ENCODE measurements around the gene ABCA2.
A peak's percentile ranks its signal among the peaks of the same experiment; 100 is the strongest.
"Not testable (repeated sequence)": the region's sequence is repeated elsewhere in the genome, so short reads cannot be mapped to it uniquely, and the experiment has no call there.

ABCA2 gene

DNA sequence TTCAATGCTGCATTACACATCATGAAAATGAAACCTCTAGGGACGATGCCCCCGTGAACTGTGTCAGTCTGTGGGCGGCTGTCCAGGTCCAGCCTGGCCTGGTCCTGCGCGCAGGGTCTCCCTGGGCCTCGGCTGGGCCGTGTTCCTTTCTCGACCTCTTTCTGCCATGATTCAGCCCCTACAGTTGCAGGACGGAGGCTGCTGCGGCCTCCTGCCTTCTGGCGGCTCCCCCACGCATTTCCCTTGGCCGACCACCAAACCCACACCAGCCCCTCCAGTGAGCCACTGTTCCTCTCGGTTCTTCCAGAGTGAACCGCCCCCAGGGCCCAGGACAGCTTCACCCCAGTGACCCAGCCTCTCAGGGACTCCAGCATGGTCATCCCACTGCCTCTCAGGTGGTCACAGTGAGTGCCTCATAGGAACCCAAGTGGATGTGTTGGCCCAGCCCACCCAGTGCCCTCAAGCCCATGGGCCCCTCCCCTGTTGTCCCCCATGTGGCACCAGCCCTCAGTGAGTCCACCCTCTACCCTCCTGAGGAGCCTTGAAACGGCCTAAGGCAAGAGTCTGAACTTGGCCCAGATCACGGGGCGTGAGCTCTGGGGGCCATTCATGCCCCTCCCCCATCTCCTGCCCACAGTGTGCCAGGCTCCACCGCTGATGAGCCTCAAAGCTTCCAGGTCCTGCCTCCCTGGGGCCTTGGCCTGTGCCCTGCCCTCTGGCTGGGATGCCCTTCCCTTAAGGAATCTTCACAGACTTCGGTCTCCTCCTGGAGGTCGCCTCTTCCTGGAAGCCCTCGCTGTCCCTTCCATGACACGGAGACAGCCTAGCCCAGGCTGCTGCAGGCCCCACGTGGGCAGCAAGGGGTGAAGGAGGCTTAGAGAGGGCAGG lies 21.7 kb downstream of the ABCA2 start:
- TF ChIP-seq, protein P1, sequence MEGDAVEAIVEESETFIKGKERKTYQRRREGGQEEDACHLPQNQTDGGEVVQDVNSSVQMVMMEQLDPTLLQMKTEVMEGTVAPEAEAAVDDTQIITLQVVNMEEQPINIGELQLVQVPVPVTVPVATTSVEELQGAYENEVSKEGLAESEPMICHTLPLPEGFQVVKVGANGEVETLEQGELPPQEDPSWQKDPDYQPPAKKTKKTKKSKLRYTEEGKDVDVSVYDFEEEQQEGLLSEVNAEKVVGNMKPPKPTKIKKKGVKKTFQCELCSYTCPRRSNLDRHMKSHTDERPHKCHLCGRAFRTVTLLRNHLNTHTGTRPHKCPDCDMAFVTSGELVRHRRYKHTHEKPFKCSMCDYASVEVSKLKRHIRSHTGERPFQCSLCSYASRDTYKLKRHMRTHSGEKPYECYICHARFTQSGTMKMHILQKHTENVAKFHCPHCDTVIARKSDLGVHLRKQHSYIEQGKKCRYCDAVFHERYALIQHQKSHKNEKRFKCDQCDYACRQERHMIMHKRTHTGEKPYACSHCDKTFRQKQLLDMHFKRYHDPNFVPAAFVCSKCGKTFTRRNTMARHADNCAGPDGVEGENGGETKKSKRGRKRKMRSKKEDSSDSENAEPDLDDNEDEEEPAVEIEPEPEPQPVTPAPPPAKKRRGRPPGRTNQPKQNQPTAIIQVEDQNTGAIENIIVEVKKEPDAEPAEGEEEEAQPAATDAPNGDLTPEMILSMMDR (IDR thresholded peaks at IDR 0.05) = no peak
- no peak for DNase-seq (ENCODE audit: low spot score)
- Histone ChIP-seq H3K27ac (no peak overlapping the region), H3K4me3 (no peak overlapping the region)

DNA sequence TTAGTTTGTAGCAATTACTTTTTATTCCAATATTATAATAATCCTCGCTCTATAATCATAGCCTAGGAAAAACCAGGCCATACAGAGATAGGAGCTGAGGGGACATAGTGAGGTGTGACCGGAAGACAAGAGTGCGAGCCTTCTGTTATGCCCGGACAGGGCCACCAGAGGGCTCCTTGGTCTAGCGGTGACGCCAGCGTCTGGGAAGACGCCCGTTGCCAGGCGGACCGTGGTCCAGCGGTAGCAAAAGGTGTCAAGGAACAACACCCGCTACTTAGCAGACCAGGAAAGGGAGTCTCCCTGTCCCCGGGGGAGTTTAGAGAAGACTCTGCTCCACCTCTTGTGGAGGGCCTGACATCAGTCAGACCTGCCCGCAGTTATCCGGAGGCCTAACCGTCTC lies 23.8 kb downstream of the ABCA2 start:
- H3K4me3 ChIP-seq; H3K27ac ChIP-seq; DNase-seq (ENCODE audit: low spot score): not testable (repeated sequence)

DNA sequence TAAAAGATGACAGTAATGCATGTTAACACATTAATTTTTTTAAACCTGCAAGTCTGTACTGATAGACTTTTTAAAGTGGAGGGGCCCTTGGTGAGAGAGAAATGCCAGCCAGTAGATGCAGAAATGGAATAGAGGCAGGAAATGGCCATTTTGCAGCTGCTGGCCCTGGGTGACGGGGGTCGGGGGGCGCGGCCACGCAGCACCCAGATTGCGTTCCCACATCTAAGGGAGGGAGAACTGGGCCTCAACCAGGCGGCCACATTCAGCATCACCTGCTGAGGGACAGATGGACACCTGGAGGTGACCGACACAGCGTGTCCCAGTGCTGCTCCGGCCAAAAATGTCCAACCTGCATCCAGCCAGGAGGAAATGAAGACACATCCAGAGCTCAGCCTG lies 25.4 kb downstream of the ABCA2 start:
- no peak overlapping the region for H3K4me3 ChIP-seq
- TF ChIP-seq, protein P1 (IDR thresholded peaks at IDR 0.05) = no peak
- H3K27ac ChIP-seq = no peak overlapping the region
- no peak for DNase-seq (ENCODE audit: low spot score)

DNA sequence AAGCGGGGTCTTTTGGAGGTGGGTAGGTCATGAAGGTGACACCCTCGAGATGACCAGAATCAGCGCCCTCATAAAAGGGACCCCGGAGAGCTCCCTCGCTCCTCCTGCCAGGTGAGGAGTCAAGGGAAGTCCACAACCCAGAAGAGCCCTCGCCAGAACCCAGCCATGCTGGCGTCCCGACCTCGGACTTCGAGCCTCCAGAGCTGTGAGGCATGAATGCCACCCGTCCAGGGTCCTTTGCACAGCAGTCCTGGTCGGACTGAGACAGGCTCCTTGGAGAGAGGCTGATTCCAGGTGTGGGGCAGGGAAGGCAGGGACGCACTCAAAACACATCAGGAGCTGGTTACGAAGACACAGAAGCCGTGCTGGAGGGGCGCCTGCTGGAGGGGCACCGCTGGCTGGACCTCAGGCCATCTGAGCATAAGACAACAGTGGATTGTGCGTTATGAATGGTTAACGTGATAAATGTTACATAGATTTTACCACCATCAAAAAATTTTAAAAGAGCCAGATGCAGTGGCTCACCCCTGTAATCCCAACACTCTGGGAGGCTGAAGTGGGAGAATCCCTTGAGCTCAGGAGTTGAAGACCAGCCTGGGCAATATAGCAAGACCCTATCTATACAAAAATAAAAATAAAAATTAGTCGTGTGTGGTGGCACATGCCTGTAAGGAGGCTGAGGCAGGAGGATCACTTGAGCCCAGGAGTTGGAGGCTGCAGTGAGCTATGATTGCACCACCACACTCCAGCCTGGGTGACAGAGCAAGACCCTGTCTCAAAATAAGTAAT lies 26.0 kb downstream of the ABCA2 start:
- no peak for DNase-seq (ENCODE audit: low spot score)
- Histone ChIP-seq H3K27ac (no peak overlapping the region), H3K4me3 (no peak overlapping the region)
- TF ChIP-seq, protein P1 (IDR thresholded peaks at IDR 0.05) = no peak

DNA sequence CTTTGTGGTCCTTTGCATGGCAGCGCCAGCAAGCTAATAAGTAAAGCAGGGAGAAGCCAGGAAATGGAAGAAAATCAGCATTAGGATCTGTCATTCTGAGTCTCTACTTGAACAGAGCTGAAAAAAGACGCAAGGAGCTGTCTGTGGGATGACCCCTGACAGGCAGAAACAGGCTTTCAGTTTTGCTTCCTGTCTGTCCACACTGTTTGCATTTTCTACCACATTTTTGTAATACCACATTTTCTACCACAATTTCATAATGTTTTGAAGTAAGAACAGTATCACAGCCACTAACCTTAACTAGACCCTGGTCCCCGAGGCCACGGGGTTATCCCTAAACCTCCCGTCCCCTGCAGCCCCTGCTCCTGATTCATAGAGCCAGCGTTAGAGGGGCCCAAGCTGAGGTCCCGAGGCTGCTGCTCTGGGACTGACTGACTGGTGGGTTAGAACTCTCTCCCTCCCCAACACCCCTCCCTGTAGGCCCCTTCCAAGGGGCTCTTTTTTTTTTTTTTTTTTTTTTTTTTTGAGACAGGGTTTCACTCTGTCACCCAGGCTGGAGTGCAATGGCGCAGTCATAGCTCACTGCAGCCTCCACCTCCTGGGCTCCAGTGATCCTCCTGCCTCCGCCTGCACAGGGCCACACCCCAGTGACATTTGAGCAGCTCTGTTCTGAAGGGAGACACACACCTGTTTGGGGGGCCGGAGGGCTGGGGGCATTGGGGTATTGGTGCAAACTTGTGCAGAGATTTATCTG lies 27.7 kb downstream of the ABCA2 start:
- H3K4me3 ChIP-seq = no peak overlapping the region
- DNase-seq (ENCODE audit: low spot score) = no peak
- no peak overlapping the region for H3K27ac ChIP-seq
- TF ChIP-seq, protein P1 (IDR thresholded peaks at IDR 0.05) = no peak

DNA sequence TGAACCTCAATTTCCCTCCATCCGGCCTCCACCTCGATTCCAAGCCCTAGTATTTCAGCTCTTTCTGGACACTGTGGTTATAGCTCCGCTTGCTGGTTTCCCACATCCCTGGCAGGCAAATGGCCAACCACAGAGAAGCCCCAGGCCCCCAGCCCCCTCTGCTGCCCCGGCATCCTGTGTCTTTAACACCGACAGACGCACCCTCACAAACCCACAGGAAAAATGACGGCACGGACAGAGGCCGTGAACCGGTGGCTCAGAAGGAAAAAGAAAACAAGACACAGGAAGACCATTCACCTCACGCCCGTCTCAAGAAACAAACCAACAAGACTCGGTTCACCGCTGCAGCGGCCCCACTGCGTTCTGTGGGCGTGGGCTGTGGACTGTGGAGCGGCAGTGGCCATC lies 30.2 kb downstream of the ABCA2 start:
- TF ChIP-seq, protein P1 (IDR thresholded peaks at IDR 0.05) = no peak
- no peak for DNase-seq (ENCODE audit: low spot score)
- no peak overlapping the region for H3K4me3 ChIP-seq
- no peak overlapping the region for H3K27ac ChIP-seq

- TF ChIP-seq, protein P1 (IDR thresholded peaks at IDR 0.05) = no peak
- Histone ChIP-seq H3K4me3 (no peak overlapping the region), H3K27ac (peak overlapping the region in 1 of 2 donors; percentile 60)
- no peak for DNase-seq (ENCODE audit: low spot score)
Observed at GRCh38 chr9:136997371-136997770, 30.7 kb downstream of the ABCA2 start.
